PC-9 (cell line): ENCODE results near the gene GRIK3.

Experiments used
- CTCF ChIP-seq: fragments of 200-600 bp; sonication (generic); conservative IDR thresholded peaks from 2 replicates; pipeline ENCODE4 v1.6.1; 2017; ENCODE audit warnings: mixed run types, antibody characterized with exemption, mild to moderate bottlenecking, moderate library complexity
- EZH2 ChIP-seq: fragments of 200-600 bp; sonication (generic); IDR thresholded peaks from 2 replicates; pipeline ENCODE4 v1.8.0; 2017; ENCODE audit warnings: antibody characterized with exemption, low read depth

- TF ChIP-seq EZH2 (no peak), CTCF (no peak)
These were observed 250.0 kb downstream of the GRIK3 start for GRCh38 chr1:36784147-36784859.
